Middle frontal gyrus (tissue), 1 donor: Measurements from ENCODE around the gene VAMP4.

ENCODE experiments used
- DNase-seq: peaks from one replicate; pipeline ENCODE4 v3.0.0-alpha.2; 2015; ENCODE audit warnings: low spot score; ENCODE audit errors: extremely low spot score

VAMP4 gene

GRCh38 chr1:171741872-171742576 lies at the start of gene VAMP4:
Gene VAMP4 (minus strand): TSS chr1:171742065. CDS start chr1:171738414, 3,651 bp downstream.
- peak; percentile 76 for DNase-seq

- DNase-seq = no peak
These were observed 48.5 kb upstream of the VAMP4 start for GRCh38 chr1:171790318-171790717.

GRCh38 chr1:171788696-171789095 lies 46.8 kb upstream of the VAMP4 start:
- no peak for DNase-seq

GRCh38 chr1:171787686-171788480 lies 46.0 kb upstream of the VAMP4 start:
- DNase-seq = no peak

GRCh38 chr1:171786534-171786933 lies 44.7 kb upstream of the VAMP4 start:
- DNase-seq = no peak

GRCh38 chr1:171785766-171786165 lies 43.9 kb upstream of the VAMP4 start:
- no peak for DNase-seq

- no peak for DNase-seq
These were observed 42.9 kb upstream of the VAMP4 start for GRCh38 chr1:171784784-171785183.

GRCh38 chr1:171783816-171784530 lies 42.1 kb upstream of the VAMP4 start:
- DNase-seq = no peak

- DNase-seq = peak; percentile 96
These were observed 39.5 kb upstream of the VAMP4 start, which contains the start of gene METTL13 for GRCh38 chr1:171781176-171781875. Gene METTL13 (plus strand): TSS chr1:171781660. CDS start chr1:171781968, 308 bp downstream.

GRCh38 chr1:171780583-171781175 lies 38.8 kb upstream of the VAMP4 start:
- no peak for DNase-seq

GRCh38 chr1:171772312-171772711 lies 30.4 kb upstream of the VAMP4 start:
- DNase-seq = no peak

GRCh38 chr1:171769754-171770153 lies 27.9 kb upstream of the VAMP4 start:
- no peak for DNase-seq

- DNase-seq = no peak
These were observed 27.3 kb upstream of the VAMP4 start for GRCh38 chr1:171769171-171769570.

GRCh38 chr1:171763764-171764163 lies 21.9 kb upstream of the VAMP4 start:
- DNase-seq = no peak

GRCh38 chr1:171762143-171762563 lies 20.3 kb upstream of the VAMP4 start:
- no peak for DNase-seq

GRCh38 chr1:171758011-171758410 lies 16.1 kb upstream of the VAMP4 start:
- no peak for DNase-seq

GRCh38 chr1:171756856-171757255 lies 15.0 kb upstream of the VAMP4 start:
- no peak for DNase-seq

- no peak for DNase-seq
These were observed 13.1 kb upstream of the VAMP4 start for GRCh38 chr1:171754971-171755370.

- DNase-seq = no peak
These were observed 12.5 kb upstream of the VAMP4 start for GRCh38 chr1:171754353-171754705.

GRCh38 chr1:171753685-171754352 lies 12.0 kb upstream of the VAMP4 start:
- DNase-seq = no peak
